ELR (cell line): ENCODE measurements around the gene LXN.
"Not testable (repeated sequence)": the region's sequence is repeated elsewhere in the genome, so short reads cannot be mapped to it uniquely, and the experiment has no call there.

Experiments used
- DNase-seq: peaks from one replicate; pipeline ENCODE4 v3.0.0-alpha.2; 2015; ENCODE audit warnings: low read depth

The LXN gene, protein sequence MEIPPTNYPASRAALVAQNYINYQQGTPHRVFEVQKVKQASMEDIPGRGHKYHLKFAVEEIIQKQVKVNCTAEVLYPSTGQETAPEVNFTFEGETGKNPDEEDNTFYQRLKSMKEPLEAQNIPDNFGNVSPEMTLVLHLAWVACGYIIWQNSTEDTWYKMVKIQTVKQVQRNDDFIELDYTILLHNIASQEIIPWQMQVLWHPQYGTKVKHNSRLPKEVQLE

DNA sequence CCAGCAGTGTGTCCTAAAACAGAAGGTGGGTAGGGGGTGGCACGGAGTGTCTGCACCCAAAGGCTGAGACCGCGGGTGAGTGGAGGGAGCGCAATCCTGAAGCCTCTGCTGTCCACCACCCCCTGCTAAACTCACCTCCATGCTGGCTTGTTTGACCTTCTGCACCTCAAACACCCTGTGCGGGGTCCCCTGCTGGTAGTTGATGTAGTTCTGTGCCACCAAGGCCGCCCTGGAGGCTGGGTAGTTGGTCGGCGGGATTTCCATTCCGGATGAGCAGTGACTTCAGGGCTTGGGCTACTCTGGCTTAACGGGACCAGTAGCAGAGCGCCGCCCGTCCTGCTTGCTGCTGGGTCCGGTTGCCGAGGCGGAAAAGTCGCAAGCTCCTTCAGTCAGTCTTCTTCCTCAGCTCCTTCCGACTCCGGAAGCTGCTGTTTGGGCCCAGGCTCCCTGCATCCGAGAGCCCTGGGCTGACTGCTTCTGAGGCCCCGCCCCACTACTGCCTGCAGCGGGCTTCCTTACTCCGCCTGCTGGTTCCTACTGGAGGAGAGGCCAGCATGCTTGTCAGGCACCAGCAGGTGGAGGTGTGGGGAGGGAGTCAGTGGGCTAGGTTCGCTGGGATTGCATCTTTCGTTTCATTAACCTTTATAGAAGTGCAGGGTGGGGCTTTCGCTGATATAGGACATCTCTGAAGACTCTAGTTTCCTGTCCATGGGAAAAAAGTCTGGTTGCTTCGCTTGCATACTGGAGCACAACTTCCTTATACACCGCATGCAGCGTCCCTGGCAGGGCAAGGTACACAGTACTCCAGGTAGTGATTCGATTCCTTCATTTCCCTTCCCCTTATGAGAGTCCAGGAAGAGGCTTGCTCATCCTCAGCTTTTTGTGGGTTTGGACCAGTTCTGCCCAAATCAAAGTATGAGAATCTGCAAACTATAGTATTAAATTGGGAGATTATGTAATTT lies at the start of gene LXN:
TSS of gene LXN (minus strand) at position 434 of the 962 bp plus-strand sequence. CDS start at position 264, 170 bp downstream.
- DNase-seq, result peak; percentile 90

DNA sequence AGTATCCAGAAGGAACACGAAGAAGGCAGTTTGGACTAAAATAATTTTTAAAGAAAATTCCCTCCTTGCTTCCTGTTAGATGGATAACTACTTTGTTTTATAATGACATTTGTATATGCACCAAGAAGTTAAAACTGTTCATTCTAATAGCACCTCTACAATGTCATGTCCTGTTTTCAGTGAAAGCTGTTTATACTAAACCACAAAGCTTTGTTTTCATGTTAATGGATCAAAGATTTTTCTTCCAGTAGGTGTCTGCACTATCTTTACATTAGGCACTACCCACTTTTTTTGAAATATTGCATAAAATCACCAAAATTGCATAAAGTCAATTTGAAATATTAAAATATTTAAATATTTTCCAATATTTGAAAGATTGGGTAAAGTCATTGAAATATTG lies 49.7 kb upstream of the LXN start:
- DNase-seq, result no peak

DNA sequence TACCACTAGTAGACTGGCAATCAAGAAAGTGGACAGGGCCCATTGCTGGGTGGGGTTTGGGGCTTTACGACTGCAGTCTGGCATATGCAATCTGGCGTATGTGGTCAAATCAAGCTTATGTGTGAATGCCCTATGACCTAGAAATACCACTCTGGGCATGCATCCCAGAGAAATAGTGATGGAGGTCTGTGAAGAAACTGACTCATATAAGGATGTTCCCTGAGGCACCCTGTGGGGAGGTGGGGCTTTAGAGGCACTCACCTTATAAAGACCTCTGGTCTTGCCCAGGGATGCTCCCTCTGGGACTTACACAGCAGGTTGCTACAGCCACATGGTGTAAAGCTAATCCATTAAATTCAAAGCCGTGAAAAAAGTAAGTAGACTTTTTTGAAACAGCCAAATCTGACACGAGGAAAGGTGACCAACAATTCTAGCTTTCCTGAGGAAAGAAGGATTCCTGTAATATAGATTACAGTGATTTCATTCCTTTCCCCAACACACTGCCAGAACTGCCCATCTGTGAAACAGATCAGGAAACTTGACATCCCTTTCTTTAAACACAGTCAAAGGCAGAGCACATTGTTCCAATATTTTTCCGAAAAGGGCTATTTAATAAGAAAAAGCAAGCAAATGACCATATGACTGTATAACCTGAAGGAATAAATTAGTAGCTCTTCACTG lies 46.2 kb upstream of the LXN start:
- peak; percentile 95 for DNase-seq

DNA sequence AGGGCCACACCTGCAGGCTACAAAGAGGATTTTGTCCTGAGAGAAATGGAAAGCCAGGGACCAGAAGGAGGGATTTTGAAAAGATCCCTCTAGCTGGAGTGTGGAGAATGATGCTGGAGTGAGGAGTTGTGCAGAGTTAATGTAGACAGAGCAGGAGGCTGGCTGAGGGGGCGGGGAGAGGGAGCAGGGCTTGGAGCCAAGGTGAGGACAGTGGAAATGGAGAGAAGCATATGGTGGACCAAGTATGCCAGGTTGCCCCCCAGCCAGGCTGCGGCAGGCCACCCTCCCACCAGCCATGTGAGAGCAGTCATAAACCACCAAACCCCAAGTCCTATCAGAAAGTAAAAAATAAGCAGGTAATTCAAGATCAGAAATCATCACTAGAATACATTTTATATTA lies 45.1 kb upstream of the LXN start:
- DNase-seq, result no peak

DNA sequence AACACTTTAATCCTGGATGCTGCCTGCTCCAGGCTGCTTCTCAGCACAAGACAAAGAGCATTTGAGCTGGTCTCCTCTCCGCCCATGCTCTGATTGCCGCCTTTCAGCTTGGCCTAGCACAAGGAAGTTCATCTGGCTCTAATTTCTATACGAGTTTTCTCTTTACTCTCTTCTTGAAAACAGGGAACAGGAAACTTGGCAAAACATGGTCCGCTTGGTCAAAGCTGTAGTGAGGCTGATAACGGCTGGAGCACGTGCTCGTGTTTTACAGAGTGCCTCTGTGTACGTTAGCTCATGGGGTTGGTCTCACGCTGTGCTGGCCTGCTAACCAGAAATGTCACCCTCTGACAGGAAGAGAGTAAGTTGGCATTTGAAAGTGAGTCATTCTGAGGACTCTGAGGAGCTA lies 40.6 kb upstream of the LXN start:
- DNase-seq, result peak; percentile 57

DNA sequence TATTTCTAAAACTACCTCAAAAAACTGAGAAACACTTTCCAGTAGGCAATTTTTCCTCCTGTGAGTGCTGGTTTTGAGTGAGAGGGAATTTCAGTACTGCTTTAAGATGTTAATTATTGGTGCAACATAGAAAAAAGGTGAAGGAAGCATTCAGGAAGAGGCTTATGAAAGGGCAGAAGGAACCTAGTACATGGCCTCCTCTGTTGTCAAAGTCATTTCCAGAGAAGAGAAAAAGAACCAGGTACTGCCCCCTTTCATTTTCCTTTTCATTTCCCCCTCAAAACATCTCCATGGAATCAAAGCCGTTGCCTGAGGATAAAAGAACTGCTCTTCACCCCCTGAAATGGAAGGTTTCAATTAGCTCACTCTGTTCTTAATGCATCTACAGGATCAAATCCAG lies 40.0 kb upstream of the LXN start:
- DNase-seq, result no peak

DNA sequence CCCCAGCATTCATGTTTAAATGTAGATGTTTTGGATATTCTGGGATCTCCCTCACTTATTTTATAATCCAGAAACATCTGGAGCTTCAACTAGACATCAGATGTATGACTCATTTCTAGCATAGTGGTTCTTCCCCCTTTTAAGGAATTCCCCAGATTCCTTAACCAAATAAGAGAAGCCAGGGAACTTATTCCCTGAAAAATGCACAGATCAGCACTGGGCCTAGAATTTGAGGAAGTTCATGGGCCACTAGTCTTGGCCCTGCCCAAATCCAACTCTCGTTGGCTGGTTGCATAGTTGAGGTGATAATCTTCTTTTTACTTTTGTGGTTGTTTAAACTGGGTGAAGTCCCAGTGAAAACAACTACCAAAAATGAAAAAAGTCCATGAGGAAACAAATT lies 39.4 kb upstream of the LXN start:
- DNase-seq, result peak; percentile 87

DNA sequence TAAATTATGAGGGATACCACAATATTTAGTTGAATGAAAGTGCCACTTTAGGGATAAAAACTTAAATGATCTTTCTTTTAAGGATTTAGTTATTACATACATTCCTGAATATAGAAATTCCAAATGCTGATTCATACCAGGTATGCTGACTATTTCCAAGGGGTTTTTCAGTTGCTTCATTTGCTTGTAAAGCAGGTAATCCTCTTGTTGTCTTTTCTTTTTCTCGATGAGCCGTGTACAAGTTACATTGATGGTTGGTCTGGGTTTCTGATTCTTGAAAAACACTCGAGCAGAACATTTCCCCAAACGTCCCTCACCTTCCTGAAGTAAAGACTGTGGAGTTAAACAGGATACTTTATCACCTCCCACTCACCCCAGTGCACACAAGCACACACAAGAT lies 38.2 kb upstream of the LXN start:
- no peak for DNase-seq

DNA sequence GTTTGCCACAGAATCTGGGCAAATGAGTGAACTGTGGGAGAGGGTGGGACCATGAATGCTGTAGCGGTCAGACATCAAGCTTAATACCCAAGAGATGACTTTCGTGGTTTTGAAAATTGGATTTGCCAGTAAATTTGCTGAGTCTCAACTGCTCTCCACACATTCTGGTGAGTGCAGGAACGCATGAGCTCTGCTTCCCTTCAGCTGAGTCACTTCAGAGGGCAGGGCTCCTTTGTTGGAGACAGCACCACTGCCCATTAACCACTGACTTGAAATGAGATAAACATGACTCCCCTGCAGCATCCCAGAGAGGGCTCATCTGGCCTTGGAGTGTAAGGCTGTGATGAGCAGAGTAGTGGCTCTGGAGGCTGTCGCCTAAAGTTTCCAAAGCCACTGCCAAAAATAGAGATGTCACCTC lies 37.2 kb upstream of the LXN start:
- DNase-seq, result peak; percentile 98

DNA sequence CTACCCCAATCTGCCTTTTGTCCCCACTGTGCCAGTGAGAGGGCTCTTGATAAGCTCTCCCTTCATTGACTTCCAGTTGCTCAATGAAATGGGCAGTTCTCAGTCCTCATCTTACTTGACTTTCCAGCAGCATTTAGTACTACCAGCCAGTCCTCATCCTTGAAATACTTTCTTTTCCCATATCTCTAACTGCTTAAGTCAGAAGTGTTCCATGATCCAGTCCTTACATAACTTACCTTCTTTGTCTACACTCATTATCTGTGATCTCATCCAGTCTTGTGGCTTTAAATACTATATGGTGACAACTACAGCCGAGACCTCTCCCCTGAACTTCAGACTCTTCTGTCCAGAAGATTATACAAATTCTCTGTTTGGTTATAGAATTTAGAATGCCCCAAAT lies 31.1 kb upstream of the LXN start:
- no peak for DNase-seq

DNA sequence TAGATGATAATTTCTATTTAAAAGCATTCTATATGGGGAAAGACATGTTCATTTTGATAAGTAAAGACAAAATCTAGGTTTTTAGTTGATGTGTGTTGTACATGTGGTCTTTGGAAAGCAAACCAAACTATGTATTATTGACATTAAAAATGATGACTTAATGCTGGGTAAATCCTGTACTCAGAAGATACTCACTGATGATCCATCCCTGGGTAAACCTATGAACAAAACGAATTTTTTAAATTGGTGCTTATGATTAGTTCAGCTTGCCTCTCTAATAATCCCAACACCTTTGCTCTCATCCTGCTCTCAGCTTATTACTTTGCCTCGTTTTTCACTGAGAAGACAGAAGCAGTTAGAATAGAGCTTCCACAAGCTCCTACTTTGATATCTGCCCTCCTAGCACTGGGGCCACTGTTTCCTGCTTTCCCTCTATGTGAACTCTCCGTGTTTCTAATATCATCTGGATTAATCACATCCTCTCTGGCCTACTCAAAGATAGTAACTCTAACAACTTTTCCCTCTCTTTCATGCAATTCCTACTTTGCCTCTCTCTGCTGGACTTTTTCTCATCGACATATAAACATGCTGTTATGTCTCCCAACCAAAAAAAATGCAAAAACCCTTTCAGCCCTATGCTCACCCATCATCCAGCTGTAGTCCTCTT lies 30.5 kb upstream of the LXN start:
- DNase-seq, result peak; percentile 91

DNA sequence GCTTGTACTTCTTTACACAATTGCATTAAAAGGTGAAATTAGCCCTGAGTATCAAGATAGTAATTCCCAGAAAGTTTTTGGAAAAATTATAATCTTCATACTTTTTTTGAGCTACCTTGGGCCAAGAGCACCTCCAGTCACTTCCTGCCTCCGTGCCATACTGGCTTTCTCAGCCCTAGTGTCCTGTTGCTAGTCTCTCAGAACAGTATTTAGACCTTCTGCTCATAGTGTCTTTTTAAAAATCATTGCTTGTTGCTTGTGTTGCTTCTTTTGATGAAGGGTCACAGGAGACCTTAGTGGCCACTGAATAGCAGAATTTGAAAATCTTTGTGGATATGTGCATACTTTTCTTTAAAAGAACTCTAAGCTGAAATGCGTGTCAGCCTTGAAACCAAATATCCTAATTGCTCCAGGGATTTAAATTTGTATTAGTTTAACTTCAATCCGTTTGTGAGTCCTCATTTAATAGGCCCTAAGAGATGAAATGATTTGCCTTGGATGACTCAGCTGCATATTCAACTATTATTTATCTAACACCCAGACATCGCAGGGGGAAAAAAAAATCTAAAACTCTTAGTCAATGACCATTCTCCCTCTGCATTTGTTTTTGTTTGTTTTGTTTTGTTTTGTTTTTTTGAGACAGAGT lies 29.1 kb upstream of the LXN start:
- peak; percentile 73 for DNase-seq

DNA sequence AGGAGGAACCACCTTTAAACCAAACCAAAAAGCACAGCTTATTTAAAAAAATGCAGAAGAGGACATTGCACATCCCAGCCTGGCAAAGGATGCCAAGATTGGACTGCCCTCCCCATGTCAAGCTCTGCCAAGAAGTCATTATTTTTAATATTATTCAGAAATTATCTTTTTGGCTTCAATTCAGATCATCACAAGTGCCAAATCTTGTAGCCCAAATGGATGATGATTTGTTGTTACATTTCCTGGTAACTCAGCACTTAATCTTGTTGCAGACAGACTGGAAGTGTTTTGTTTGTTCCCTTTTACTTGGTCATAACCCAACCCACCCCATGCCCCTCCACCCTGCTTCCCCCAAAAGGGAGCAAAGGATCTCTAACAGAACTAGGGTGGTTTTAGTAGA lies 28.1 kb upstream of the LXN start:
- DNase-seq, result no peak

DNA sequence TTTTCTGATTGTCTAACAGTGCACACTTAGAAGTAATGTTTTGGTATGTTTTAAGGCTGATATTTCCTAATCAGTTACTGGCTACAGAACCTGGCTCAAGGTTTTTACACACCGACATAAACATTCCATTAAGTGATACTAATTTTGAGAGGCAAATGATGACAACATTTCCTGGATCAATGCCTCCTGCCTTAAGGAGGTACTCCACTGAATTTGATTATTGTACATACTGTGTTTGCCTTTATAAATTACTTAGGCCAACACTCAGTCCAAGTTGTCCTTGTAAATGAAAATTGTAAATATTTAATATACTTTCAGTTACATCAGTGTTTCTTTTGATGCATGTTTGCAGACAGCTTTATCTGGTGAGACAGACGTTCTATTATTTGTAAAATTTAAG lies 24.2 kb upstream of the LXN start:
- peak; percentile 49 for DNase-seq

DNA sequence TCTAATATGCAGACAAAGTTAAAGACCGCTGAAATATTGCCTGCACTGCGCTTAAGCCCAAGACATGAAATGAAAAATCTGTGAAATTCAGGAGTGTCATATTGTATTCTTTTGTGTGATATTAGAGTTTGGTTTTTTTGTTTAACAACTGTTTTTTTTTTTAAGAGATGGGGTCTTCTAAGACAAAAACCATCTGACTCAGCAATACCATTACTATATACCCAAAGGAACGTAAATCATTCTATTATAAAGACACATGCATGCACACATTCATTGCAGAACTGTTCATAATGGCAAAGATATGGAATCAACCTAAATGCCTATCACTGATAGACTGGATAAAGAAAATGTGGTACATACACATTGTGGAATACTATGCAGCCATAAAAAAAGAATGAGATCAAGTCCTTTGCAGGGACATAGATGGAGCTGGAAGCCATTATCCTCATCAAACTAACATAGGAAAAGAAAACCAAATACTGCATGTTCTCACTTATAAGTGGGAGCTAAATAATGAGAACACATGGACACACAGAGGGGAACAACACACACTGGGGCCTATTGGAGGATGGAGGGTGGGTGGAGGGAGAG lies 21.5 kb upstream of the LXN start:
- DNase-seq, result not testable (repeated sequence)

DNA sequence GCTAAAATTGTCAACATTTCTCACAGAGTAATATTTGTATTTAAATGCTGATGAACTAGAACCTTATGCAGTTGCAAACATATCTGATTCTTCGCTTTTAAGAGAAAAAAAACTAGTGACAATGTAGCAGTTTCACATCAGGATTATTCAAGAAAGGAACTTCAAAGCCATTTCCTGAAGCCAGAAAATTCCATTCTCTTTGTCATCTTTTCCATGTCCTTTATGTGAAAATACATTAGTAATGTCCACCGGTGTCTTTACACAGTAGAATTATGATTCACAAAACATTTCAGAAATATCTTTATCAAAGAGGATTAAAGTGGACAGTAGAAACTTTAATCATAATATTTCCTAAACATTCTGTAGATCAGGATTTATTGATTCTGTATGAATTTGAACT lies 12.7 kb upstream of the LXN start:
- DNase-seq, result peak; percentile 61

DNA sequence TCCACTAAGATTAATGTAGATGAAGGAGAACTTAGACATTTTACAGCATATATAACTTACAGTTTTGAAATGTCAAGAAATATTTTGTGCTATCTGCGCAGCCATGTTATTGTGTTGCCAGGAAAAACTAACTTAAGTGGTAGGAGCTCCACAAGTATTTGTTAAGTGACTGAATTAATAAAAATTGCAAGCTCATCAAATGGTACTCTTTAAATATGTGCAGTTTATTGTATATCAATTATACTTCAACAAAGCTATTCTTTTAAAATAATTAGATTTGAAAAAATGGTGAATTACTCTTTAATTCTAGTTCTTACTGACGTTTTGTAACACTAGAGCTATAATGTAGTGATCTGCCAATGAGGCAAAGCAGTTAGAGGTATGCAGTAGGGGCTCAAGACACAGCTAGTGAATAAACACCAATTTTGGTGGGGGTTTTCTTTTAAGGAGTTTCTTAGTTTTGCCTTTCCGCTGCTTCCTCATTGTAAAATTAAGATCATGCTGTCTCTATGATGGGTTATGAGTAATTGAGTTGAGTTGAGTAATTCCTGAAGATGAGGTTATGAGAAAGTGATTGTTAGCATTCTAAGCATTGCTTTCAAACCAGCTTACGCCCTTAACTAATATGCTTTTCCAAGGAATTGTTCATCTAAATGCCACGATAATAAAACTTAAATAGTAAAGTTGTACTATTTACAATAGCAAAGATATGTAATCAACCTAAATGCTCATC lies 10.9 kb upstream of the LXN start:
- DNase-seq, result peak; percentile 85

DNA sequence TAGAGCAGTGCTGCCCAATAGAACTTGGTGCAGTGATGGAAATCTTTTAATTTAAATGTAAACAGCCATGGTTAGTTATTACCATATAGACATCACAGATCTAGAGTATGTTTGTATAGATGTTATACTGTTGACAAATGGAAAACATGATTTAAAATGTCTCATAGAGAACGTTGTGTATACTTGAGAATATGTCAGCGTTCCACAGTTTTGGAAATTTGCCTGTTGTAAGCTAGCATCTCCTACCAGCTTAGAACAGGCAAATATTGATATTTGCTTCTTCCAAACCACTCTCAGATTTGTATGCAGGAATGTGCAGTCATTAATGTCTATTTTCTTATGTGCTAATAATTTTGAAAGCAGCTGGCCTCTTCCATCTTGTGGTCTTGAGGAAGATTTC lies 8.4 kb upstream of the LXN start:
- no peak for DNase-seq

DNA sequence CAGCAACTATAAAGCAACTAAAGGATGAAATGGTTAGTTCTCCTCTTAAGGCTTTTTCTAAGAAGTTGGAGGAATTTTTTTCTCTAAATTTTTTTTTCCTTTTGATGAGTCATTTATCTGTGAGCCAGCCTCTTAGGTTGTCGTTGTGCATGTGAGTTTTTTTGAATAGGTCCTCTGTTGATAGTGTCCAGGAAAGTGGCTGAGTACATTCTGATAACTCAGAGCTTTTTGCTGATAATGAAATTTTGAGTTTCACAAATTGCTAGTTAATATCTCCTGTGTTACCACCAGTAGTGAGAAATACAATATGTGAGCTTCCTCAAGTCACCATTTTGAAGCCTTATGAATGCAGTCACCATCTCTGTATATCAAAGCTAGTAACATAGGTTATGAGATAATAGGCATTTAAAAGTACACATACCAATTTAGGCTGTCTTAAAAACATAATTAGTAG lies 7.1 kb upstream of the LXN start:
- peak; percentile 71 for DNase-seq

DNA sequence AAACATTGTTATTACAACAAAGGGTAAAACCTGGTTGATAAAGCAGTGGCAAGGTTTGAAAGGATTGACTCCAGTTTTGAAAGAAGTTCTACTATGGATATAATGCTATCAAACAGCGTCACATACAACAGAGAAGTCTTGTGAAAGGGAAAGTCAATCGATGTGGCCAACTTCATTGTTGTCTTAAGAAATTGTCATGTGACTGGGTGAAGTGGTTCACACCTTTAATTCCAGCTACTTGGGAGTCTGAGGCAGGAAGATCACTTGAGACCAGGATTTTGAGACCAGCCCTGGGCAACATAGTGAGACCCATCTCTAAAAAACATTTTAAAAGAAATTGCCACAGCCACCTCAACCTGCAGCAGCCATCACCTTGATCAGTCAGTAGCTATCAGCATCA lies 6.2 kb upstream of the LXN start:
- DNase-seq, result no peak

DNA sequence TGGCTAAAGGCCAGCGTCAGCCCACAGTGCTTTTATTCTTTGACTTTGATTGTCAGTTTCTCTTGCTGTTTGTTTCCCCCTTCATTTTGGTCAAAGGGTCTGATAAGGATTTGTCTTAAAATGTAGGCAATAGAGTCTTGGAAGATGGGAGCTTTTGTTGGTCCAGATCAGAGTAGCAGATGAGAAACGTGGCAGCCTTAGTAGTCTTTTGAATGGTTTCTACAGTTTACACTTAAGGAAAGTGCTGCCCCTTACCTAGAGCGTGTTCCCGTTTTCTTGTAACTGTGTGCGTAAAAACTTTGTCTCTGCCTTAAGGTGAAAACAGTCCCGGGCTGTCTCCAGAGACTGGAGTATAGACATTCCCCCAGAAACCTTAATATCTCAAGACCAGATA lies 630 bp downstream of the LXN start:
- DNase-seq, result peak; percentile 20
